Measurements from ENCODE around the gene TRPC6.

- TF ChIP-seq CTCF (IDR thresholded peaks at IDR 0.05) (no peak), NR2C2 (CRISPR knock-in tag; IDR thresholded peaks at IDR 0.05) (no peak), TCF7 (CRISPR knock-in tag; IDR thresholded peaks at IDR 0.05; ENCODE audit: low read depth) (no peak), KAT7 (CRISPR knock-in tag; IDR thresholded peaks at IDR 0.05; ENCODE audit: borderline replicate concordance) (no peak), ESRRA (CRISPR knock-in tag; IDR thresholded peaks at IDR 0.05; ENCODE audit: borderline replicate concordance) (no peak), FOXJ3 (CRISPR knock-in tag; IDR thresholded peaks at IDR 0.05; ENCODE audit: borderline replicate concordance) (no peak), FOXK1 (CRISPR knock-in tag; IDR thresholded peaks at IDR 0.05) (no peak), CREM (CRISPR knock-in tag; IDR thresholded peaks at IDR 0.05) (no peak), TEAD4 (CRISPR knock-in tag; IDR thresholded peaks at IDR 0.05) (no peak), RELA (CRISPR knock-in tag; IDR thresholded peaks at IDR 0.05; ENCODE audit: borderline replicate concordance) (no peak)
- TF ChIP-seq, protein P1, sequence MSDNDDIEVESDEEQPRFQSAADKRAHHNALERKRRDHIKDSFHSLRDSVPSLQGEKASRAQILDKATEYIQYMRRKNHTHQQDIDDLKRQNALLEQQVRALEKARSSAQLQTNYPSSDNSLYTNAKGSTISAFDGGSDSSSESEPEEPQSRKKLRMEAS (CRISPR knock-in tag; IDR thresholded peaks at IDR 0.05): no peak
Measured at GRCh38 chr11:101600924-101601323, 17.1 kb upstream of the TRPC6 start.

Data from WTC11 (cell line).